SW 1271 (cell line): Measurements from ENCODE around the gene NIPAL3.
"Not testable (repeated sequence)": the region's sequence is repeated elsewhere in the genome, so short reads cannot be mapped to it uniquely, and the experiment has no call there.

Experiments
- DNase-seq, 2 experiments: peaks; one replicate each; lab custom pipeline; 2025; lab: John Stamatoyannopoulos, UW

Gene NIPAL3

GRCh38 chr1:24462128-24462527, 46.5 kb downstream of the NIPAL3 start:
- not testable (repeated sequence) for DNase-seq

GRCh38 chr1:24463776-24464735, 48.5 kb downstream of the NIPAL3 start:
- no peak for DNase-seq

- DNase-seq = no peak
Measured at GRCh38 chr1:24465099-24465498, 49.5 kb downstream of the NIPAL3 start.

GRCh38 chr1:24465638-24466037, 50.0 kb downstream of the NIPAL3 start:
- no peak for DNase-seq

GRCh38 chr1:24468685-24469316, 53.2 kb downstream of the NIPAL3 start:
- DNase-seq = no peak

GRCh38 chr1:24470592-24470991, 55.0 kb downstream of the NIPAL3 start:
- DNase-seq = no peak

GRCh38 chr1:24472527-24473251, 57.1 kb downstream of the NIPAL3 start:
- DNase-seq = no peak

GRCh38 chr1:24474193-24474592, 58.6 kb downstream of the NIPAL3 start:
- no peak for DNase-seq

GRCh38 chr1:24475700-24476099, 60.1 kb downstream of the NIPAL3 start:
- DNase-seq = no peak

- no peak for DNase-seq
Measured at GRCh38 chr1:24476571-24476970, 61.0 kb downstream of the NIPAL3 start.

- no peak for DNase-seq
Measured at GRCh38 chr1:24477309-24477708, 61.7 kb downstream of the NIPAL3 start.

- no peak for DNase-seq
Measured at GRCh38 chr1:24481101-24481500, 65.5 kb downstream of the NIPAL3 start.

- DNase-seq = no peak
Measured at GRCh38 chr1:24481843-24482610, 66.4 kb downstream of the NIPAL3 start.

GRCh38 chr1:24483441-24483840, 67.8 kb downstream of the NIPAL3 start:
- DNase-seq = no peak

GRCh38 chr1:24484199-24484598, 68.6 kb downstream of the NIPAL3 start:
- DNase-seq = no peak

- DNase-seq = no peak
Measured at GRCh38 chr1:24486331-24487065, 70.9 kb downstream of the NIPAL3 start.

- DNase-seq = no peak
Measured at GRCh38 chr1:24487455-24487854, 71.9 kb downstream of the NIPAL3 start.

GRCh38 chr1:24488159-24488558, 72.6 kb downstream of the NIPAL3 start:
- DNase-seq = not testable (repeated sequence)

GRCh38 chr1:24489674-24490073, 74.1 kb downstream of the NIPAL3 start:
- DNase-seq = no peak

GRCh38 chr1:24490101-24490781, 74.6 kb downstream of the NIPAL3 start:
- DNase-seq = no peak
